CD4-positive, alpha-beta T cell treated with Interferon alpha-2 for 1 hour (primary cell): ENCODE data around the gene GREB1.

Experiments used
- DNase-seq, 2 donors: peaks; one replicate each; pipeline ENCODE4 v3.0.0-alpha.2; 2020 to 2022

The GREB1 gene, protein sequence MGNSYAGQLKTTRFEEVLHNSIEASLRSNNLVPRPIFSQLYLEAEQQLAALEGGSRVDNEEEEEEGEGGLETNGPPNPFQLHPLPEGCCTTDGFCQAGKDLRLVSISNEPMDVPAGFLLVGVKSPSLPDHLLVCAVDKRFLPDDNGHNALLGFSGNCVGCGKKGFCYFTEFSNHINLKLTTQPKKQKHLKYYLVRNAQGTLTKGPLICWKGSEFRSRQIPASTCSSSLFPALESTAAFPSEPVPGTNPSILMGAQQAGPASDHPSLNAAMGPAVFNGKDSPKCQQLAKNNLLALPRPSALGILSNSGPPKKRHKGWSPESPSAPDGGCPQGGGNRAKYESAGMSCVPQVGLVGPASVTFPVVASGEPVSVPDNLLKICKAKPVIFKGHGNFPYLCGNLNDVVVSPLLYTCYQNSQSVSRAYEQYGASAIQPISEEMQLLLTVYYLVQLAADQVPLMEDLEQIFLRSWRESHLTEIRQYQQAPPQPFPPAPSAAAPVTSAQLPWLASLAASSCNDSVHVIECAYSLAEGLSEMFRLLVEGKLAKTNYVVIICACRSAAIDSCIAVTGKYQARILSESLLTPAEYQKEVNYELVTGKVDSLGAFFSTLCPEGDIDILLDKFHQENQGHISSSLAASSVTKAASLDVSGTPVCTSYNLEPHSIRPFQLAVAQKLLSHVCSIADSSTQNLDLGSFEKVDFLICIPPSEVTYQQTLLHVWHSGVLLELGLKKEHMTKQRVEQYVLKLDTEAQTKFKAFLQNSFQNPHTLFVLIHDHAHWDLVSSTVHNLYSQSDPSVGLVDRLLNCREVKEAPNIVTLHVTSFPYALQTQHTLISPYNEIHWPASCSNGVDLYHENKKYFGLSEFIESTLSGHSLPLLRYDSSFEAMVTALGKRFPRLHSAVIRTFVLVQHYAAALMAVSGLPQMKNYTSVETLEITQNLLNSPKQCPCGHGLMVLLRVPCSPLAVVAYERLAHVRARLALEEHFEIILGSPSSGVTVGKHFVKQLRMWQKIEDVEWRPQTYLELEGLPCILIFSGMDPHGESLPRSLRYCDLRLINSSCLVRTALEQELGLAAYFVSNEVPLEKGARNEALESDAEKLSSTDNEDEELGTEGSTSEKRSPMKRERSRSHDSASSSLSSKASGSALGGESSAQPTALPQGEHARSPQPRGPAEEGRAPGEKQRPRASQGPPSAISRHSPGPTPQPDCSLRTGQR (N-terminal part only)

DNA sequence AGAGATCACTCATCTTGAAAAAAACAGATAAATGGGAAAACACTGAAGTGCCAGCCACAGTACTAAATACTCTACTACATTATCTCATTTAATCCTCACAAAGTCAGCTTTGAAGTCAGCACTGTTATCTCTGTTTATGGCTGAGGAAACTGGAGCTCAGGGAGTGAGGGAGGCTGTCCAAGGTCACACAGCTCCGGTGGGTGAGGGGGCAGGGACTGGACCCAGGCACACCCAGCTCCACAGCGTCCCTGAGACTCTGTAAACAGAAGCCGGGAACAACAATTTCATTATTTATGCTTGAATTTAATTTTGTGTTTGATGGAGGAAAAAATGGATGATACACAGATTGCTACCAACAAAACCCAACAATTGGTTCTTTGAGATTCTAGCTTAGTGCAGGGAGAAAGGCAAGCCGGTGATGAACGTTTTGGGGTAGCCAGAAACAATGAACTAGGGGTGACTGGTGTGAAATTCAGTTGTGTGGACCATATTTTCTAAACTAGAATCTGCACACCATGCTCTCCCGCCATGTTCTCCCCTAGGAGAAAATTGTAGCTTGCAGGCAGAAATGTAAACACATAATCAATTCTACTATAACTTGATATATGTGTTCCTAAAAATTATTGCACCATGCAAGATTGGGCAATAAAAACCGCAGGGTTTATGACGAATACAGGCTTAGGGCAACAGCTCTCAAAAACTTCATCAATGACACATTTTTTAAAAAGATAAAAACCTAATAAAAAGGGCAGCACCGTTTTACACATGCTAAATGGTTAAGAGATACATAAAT, at the start of gene GREB1:
Gene GREB1, plus strand, starts transcription at position 768 of the 793 bp plus-strand sequence. CDS start 22,570 bp downstream, outside the sequence.
- DNase-seq, result no peak

DNA sequence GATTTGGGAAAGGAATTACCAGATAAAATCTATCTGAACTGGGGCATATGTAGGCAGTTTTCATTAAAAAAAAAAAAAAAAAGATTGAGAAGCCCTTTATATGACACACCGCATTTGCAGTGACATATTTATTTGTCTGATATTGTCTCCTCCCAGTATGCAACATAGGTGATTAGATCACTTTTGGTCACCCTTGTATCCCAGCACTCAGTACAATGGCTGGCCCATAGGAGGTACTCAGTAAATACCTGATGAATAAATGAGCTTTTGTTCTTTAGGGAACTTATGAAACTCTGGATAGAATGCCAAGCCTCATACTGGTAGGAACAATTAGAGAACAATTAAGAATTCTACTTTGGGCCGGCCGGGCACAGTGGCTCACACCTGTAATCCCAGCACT, 45.0 kb upstream of the GREB1 start:
- no peak for DNase-seq

DNA sequence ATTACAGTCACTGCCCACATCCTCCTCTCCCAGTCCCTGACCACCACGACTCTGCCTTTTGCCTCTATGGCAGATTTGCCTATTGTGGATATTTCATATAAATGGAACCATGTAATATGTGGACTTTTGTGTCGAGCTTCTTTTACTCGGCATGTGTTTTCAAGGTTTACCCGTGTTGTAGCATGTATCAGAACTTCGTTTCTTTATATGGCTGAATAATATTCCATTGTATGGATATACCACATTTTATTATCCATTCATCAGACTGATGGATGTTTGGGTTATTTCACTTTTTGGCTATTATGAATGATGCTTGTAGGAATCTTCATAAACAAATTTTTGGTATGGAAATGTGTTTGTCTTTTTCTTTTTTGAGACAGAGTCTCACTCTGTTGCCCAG, 43.7 kb upstream of the GREB1 start:
- no peak for DNase-seq

DNA sequence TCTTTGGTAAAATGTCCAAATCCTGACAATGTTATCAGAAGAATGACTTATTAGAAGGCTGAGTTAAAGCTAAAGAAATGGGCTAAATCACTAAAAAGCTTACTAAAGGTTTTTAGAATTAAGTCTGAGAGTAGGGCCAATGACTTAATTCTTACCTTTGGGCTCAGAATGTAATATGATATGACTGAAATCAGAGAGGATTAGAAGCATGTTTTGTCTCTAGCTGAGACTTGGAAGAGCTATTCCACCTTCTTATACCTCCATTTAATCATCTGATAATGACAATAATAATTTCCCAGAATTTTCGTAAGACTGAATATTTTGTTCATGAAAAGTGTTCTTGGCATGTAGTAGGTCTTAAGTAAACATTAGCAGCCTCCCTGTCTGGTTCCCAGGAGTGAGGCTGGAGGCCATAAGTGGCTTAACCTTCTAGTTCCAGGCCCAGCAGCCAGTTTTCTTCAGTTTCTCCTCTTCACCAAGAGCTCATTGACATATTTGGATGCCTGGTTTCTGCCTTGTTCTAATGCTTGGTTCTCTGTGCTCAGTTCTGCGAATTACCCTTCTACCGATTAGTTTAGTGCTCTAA, 42.4 kb upstream of the GREB1 start:
- no peak for DNase-seq

DNA sequence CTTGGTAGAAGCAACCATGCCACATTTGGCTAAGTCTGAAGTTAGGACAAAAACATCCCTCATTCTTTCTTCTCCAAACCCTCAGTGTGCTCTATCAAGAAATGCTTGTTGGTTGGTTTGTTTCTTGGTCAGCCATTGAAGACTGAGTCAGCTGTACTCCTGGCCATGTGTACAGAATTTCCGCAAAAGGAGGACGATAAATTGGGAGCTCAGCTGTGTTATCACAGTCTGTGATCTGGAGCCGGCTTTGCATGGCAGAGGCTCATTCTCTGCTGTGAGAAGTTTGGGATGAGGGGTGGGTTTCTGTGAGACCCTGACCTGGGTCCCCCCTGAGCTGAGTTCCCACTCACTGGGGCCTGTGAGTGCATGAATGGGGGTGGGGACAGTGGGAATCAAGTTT, 41.6 kb upstream of the GREB1 start:
- no peak for DNase-seq

DNA sequence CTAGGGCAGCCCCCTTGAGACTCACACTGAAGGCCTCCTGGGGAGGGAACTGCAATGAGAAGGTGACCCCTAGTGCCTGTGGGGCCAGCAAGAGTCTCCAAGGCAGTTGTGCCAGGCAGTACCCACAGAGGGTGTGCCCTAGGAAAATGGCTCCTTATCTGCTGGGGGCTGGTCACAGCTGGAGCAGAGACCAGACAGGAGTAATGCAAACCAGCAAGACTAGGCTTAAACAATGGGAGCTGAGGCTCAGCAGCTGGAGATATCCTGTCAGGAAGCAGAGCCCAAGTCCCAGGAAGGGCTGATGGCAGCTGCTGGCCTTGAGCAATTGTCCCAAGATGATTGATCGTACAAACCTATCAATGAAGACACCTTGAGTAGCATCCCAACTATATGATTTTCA, 41.1 kb upstream of the GREB1 start:
- DNase-seq, result no peak

DNA sequence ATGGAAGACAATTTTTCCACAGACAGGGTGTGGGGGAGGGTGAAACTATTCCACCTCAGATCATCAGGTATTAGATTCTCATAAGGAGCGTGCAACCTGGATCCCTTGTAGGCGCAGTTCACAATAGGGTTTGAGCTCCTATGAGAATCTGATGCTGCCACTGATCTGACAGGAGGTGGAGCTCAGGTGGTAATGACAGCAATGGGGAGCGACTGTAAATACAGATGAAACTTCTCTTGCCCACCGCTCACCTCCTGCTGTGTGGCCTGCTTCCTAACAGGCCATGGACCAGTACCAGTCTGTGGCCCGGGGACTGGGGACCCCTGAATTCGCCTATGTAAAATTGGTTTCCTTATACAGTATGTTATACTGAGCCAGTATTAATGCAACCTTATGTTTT, 40.6 kb upstream of the GREB1 start:
- no peak for DNase-seq

DNA sequence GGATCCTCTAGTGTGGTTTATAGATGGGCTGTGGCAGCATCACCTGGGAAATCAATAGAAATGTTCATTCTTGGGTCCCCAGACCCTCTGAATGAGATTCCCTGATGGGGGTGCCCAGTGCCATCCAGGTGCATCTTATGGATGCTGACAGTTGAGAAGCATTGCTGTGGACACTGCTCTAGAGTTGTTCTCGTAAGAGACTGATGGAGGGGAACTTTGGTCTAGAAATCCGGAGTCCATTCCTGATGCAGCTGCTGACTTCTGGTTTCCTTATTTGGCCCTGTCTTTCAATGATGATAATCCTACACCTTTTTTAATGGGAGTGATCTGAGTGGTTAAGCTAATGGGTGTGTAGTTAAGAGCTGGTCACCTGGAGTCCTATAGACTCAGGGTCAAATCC, 39.5 kb upstream of the GREB1 start:
- DNase-seq, result no peak

DNA sequence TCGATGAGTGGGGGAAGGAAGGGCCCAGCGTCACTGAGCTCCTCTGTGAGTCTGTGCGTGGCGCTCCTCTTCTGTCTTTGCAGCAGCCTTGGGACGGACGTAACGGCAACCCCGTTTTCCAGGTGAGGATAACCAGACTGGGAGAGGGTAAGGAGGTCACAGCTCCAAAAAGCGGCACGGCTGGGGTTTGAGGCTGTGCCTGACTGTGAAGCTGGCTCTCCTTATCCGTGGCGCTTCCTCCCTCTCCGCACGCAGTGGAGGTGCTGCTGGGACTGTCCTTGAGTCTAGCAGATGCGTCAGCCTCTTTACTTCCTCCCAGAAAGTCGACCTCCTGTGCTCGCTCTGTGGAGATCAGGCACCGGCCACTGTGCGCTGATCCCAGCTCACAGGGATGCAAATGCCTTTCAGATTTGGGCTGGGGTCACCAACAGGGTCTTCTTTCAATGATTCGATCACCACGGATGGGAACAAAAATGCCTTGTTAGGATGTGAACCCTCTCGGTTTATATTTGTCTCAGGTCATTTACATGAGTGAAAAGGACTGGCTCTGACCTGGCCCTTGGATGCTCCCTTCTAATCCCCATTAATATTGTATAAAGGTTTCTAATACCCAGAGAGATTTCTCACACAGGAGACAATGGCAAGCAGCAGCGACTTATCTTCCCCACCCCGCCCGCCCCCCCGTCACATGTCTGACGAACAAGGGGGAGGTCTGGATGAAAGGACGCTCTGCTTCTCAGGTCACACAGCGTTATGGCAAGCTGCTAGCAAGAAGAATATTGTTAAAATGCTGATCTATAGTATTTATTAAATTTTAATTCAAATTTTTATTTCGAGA, 37.8 kb upstream of the GREB1 start:
- no peak for DNase-seq

DNA sequence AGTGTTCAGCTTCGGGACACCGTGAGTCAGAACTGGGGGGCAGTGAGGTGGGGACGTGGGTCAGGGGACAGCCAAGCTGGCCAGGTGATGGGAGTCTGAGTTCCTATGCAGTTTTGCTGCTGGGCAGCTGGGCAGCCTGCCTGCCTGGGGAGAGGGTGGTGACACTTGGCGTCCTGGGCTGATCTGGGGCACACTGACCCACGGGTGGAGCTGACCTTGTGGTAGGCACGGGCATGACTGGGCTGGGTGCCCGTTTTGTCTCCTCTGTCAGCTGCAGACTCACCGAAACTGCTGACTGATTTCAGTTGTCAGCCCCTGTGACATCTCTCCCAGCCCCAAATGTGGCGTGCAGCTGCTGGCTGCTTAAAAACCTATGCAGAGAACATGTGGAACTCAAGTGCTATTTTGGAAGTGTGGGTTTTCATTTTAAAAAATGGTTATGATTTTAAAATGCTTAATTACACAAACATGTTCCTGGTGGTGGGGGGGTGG, 35.3 kb upstream of the GREB1 start:
- no peak for DNase-seq

DNA sequence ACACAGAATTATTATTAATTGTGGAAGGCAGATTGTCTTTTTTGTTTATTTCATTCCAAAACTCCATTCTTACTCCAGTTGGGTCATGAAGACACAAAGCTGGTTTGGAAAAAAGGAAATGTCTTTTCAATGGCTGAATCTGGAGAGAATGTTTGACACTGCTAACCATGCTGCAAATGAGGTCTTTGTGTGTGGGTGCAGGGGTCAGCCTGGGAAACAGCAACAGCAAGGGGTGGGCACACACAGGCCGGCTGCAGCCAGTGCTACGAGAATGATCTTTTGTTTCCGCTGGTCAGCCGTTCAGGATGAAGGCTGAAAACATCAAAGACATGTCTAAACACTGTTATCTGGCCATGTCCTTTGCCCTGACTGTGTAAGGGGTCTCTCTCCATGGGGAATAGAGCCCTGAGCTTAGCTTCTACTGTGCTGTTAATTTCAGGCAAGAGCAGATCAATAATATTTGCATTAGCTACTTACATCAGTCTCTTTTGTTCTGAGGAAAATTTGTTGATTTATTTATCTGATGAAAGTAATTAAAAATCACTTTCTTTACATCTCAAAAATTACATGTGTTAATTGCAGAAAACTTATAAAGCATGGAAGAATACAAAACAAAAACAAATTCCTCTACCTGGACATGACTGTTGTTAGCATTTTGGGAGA, 34.6 kb upstream of the GREB1 start:
- no peak for DNase-seq

DNA sequence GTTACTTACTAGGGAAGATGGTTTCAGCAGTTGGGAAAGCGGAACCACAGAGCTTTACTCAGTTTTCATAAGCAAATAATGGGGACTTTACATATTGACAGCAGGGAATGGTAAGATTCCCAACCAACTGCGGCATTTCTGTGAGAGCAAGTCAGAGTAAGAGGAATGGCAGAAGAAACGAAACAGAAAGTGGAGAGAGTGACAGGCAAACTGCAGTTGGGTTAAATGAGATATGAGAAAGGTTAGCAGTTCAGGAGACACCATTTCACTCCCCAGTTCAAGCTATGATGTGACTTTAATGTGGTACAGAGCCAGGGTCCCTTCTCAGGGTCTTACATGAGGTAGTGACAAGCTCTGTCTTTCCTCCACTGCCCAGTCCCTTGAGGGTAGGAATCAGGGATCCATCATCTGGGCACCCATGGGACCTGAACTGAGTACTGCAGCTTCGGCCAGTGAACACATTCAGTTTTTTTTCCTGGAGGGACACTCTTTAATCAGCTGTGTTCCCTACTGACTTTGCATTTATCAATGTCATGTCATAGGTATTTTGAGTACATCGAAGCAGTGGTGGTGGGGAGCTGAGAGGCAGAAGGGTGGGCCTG, 33.0 kb upstream of the GREB1 start:
- DNase-seq, result peak in 1 of 2 donors; percentile 6

DNA sequence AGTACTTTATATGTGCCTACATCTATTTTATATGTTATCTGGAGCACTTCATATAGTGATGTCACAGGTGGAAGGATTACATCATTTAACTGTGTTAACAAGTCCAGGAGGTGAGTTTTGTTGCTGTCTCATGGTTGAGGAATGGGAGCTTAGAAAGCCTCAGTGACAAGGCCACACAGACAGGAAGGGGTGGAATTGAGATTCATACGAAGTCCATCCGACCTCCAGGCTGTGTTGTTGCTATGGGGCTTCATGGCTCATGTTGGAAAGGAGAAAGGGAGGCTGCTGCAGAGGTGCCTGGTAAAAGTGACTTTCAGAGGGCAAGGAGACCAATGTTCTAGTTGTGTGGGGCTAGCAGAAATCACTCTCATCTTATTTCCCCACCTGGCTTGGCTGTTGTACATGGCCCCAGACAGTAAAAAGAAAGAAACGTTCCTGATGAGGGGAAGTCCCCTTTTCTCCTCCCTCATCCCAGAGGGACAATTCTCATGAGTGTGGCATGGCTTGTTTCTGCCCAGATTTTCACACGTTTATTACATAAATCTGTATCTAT, 31.0 kb upstream of the GREB1 start:
- no peak for DNase-seq

DNA sequence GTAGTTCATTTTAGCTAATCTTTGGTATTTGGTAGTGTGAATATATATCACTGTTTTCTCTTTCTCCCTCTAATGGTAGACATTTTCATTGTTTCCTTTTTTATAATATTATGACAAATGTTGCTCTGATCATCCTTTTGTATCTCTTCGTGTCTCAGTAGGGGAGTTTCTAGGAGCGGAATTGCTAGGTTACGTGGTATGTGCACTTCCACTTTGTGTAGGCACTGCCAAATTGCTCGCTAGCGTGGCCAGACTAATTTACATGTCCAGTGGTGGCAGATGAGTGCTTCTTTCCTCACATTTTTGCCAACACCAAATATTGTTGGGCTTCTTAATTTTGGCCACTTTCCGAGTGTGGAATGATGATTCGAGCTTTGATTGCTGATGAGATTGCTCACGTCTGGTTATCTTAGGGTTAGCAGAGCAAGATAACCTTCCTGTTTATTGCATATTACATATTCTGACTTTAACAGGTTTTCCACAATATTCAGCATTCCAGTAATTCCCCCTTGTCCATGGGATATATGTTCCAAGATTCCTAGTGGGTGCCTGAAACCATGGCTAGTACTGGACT, 30.4 kb upstream of the GREB1 start:
- DNase-seq, result no peak

DNA sequence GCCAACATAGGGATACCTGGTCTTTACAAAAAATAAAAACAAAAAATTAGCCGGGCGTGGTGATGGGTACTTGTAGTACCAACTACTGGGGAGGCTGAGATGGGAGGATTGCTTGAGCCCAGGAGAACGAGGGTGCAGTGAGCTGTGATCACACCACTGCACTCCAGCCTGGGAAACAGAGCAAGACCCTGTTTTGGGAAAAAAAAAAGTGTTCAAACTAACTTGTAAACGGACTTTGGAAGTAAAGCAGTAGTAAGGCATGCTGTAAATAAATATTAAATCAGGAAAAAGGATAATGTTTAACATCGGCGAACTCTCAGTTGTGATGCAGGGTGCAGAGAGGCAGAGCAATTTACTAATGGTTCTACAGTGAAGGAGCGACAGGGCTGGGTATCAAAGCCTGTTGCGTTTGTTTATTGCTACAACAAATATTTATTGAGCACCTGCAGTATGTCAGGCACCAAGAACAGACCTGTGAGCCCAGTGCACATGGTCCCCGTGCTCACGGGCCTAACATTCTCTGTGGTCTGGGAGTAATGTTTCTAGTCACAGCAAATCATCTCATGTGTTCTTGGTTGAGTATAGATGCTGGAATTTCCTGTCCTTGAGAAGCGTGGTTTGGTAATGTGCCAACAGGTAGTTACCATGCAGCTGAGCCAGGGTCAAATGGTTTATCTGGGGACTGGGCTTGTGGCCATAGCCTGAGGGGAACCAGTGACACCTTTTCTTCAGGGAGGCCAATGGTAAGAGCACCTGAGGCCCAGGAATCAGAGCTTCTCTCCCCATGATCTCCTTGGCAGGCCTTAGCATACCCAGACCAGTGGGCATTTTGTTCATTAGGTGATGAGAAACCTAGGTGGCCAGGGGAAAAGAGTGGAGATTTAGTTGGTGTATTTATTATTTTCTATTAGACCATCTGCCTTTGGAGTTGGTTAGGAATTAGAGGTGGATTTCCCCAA, 27.9 kb upstream of the GREB1 start:
- DNase-seq, result no peak

DNA sequence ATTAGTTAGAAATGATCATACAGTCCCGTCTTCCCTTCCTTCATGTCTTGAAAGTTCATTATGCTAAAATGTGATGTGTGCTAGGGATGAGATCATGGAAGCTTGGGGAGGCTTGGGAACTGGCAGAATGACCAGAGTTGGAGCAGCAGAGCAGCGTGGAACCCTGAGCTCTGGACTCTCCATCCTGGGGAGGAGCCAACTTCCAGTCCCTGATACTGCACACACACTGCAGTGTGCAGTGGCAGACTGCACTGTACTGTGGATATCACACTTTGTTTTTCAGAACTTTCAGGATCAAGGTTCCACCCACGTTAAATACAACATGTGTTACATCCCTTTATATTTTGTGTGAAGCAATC, 27.3 kb upstream of the GREB1 start:
- DNase-seq, result no peak

DNA sequence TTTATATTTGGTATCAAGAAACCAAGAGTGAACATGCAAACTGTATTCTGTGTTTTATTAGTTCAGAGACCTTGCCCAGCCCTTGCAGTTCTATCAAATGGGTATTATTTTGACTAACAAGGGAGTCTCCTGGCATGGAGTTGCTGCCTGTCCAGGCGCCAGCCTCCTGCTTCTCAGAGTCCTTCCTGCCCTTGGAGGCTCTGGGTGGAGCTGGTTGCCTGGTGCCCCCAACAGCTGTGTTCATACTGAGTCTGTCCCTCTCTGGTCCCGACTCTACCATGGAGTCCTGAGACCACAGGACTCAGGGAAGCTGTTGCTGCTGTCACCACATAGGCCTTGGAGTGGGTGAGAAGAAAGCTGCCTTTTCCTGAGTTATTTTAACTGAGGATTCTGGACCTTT, 26.3 kb upstream of the GREB1 start:
- DNase-seq, result no peak

DNA sequence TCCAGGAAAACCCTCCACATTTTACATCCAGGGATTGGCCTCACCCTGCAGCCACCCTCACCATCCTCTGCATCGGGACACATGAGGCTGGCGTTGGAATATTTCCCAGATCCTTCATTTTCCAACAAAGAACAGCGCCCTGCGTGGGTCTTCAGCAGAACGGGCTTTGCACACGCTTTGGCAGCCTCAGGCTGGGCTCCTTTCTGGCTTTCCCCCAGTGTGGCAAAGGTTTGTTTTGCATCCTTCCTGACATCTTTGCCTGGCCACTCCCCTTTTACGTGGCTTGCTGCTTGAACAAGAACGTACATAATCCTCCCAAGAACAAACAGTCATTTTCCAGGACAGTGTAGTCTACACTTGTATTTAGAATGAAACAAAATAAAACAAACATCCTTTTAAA, 25.6 kb upstream of the GREB1 start:
- no peak for DNase-seq
